SIG-M5 (cell line): ENCODE measurements around the gene ZNF280A.
"Not testable (repeated sequence)": the region's sequence is repeated elsewhere in the genome, so short reads cannot be mapped to it uniquely, and the experiment has no call there.

ENCODE experiments used
- DNase-seq: peaks from one replicate; lab custom pipeline; 2025; lab: John Stamatoyannopoulos, UW

Gene ZNF280A

DNA sequence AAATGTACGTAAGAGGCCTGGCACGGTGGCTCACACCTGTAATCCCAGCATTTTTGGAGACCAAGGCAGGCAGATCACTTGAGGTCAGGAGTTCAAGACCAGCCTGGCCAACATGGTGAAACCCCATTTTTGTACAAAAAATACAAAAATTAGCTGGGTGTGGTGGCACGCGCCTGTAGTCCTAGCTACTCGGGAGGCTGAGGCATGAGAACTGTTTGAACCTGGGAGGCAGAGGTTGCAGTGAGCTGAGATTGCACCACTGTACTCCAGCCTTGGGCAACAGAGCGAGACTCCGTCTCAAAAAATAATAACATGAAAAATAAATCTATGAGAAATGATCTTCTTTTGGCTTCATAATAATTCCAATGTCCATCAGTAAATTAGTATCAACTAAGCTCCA is 9.2 kb downstream of the ZNF280A start:
- not testable (repeated sequence) for DNase-seq

DNA sequence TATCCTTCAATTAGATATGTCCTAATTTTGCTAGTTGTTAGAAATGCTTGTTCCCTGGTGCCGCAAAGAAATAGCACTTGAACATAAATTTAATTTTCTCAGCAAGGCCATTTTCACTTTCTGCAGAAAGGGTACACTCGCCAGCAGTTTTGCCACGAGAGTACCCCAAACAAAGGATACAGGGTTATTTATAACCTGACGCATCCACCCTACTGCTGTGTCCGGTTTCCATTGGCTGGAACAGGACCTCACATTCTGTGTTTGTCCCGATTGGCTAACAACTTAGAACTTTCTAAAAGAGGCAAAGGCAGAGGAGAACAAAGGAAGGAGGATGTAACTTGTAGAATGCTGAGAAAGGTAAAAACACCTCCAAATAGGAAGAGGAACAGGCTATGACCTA is 10.2 kb downstream of the ZNF280A start:
- DNase-seq = not testable (repeated sequence)

DNA sequence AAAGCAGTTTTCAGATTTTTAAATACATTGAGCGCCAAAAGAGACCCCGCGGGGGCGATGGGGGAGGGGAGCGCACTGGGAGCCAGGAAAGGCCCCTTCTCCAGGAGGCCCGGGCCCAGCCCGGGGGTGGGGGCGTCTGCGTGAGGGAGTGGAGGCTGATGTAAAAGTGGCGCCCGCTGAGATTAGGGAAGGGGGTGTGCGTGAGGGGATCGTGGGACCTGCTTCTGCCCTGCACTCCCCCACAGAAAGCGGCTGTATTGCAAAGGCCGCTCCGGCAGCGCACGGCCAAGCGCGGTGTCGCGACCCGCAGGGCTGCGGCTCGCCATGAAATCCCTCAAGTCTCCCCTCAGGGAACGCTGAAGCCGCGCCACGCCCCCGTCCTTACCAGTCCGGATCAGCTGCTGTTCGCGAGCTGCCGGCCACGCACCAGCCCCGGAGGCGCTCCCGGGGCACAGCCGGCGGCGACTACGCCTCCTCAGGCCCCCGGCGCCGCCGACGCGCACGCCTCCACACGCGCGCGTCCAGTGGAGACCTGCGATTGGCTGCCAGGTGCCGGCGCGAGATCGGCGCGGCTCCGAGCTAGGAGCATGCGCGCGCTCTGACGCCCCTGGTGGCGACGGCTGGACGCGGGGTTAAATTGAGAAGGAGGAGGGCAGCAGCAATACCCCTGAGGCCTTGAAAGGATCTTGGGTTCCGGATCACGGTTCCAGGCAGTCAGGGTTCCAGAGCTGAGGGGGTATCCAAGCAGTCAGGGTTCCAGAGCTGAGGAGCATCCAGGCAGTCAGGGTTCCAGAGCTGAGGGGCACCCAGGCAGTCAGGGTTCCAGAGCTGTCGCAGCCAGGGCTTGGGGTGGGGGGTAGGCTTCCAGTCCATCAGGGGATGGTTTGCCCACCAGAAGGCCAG is 11.5 kb downstream of the ZNF280A start, which contains the start of gene ZNF280B:
Gene ZNF280B, minus strand, starts transcription at position 469 of the 903 bp plus-strand sequence. CDS start 19,344 bp downstream, outside the sequence.
- peak; percentile 8 for DNase-seq

DNA sequence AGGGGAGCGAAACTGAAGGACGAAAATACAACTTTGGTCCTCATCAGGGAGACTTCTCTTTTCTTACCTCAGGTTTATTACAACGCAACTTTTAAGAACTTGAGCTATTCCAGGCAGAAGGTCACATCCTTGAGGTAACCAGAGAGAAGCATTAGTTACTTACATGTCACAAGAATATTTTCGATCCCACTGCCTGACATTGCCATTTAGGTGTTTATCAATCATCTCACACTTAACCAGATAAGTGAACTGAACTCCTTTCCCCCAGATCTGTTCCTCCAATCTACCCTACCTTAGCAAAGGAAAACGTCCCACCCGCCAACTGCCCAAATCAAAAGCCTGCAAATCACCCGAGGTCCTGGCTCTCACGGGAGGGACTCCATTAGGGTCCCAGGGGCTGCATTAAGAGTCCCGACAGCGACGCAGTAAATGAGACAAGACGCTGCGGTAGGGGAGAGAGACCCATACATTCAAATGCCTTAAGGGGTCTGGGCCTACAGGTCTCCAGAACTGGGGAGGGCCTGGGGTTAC is 12.3 kb downstream of the ZNF280A start:
- no peak for DNase-seq

DNA sequence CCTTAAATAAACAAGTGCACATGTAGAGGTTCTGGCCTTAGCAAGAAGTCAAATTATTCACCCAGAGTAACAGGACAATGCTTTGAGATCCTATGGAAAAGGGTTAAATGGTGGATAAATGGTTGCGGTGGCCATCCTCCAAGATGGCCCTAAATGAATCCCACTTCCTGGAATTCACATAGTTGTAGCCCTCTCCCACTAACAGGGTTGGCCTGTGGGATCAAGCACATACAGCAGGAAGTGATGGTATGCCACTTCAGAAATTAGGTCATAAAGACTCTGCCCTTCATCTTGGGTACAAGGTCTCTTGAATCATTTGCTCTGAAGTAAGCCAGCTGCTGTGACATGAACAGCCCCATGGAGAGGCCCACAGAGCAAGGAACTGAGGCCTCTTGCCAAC is 13.3 kb downstream of the ZNF280A start:
- no peak for DNase-seq

DNA sequence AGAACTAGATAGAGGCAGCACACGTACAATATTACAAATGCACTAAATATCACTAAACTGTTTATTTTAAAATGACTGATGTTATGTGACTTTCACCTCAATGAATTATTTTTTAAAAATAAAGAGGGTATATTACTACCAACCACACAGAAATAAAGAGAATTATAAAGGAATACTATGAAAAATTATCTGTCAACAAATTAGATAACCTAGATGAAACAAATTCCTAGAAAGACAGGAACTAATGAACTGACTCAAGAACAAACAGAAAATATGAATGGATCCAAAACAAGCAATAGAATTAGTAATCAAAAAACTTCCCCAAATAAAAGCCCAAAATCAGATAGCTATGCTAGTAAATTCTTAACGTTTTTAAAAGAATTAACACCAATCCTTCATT is 21.8 kb downstream of the ZNF280A start:
- no peak for DNase-seq

DNA sequence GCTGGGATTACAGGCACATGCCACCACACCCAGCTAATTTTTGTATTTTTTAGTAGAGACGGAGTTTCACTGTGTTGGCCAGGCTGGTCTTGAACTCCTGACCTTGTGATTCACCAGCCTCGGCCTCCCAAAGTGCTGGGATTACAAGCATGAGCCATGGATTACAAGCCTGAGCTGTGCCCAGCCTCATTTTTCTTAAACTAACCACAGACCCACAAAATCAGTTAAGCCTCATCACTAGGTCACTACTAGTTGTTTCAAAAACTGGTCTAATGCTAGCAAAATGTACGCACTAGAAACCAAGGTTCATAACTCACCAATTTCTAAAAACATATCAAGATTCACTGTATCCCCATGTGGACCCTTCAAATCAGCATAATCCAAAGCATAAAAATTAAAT is 28.5 kb downstream of the ZNF280A start:
- DNase-seq = not testable (repeated sequence)

DNA sequence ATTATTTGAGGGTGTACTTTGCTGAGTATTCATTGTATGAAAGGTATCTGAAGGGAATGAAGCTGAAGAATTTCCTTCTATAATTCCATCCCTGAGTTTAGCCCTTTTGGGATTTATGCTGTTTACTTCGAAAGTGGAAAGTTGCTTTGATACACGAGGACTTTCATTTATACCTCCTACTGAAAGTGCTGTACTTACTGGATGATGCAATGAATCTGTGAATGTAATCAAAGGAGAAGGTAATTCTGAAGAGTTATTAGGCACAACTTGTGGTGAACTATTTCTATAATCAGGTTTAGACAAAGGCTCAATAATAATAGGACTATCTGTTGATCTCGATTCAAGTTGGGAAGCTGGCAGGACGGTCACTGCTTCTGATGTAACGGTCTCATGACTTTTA is 31.3 kb downstream of the ZNF280A start:
- no peak for DNase-seq

DNA sequence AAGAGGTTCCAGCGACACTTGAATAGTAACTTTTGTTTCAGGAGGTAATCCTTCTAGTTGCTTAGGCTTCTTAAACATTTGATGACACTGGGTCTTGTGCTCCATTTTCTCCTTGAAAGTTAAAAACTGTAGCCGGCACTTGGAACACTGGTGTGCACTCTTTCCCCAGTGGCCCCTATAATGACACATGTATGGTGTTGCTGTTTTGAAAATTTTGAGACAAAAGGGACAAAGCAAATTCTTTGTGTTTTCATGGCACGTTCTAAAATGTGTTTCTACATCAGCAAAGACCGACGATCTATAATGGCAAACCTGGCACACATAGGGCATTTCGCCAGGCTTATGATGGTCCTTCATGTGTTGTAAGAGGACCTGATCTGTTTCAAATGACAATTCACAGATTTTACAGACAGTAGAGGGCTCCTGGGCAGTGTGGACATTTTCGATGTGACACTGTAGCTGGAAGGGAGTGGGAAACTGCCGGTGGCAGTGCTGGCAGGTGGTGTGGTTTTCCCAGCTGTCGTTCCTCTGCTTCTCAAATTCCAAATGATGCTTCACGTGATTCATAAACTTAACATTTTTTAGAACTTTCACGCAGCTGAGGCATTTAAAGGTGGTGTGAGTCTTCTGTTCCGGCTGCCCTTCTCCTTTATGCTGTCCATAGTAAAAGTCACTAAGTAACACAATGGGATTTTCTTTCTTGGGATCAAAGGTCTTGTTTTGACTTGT is 32.0 kb downstream of the ZNF280A start:
- no peak for DNase-seq

DNA sequence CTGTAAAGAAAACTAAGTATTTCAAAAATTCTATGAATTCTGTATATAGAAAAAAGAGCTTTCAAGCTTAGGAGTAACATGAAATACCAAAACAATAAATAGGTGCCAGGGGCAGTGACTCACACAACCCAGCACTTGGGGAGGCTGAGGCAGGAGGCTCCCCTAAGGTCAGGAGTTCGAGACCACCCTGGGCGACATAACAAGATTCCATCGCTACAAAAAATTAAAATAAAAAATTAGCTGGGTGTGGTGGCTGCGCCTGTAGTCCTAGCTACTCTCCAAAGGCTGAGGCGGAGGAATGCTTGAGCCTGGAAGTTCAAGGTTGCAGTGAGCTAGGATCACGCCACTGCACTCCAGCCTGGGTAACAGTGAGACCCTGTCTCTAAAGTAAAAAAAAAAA is 33.0 kb downstream of the ZNF280A start:
- DNase-seq = no peak

DNA sequence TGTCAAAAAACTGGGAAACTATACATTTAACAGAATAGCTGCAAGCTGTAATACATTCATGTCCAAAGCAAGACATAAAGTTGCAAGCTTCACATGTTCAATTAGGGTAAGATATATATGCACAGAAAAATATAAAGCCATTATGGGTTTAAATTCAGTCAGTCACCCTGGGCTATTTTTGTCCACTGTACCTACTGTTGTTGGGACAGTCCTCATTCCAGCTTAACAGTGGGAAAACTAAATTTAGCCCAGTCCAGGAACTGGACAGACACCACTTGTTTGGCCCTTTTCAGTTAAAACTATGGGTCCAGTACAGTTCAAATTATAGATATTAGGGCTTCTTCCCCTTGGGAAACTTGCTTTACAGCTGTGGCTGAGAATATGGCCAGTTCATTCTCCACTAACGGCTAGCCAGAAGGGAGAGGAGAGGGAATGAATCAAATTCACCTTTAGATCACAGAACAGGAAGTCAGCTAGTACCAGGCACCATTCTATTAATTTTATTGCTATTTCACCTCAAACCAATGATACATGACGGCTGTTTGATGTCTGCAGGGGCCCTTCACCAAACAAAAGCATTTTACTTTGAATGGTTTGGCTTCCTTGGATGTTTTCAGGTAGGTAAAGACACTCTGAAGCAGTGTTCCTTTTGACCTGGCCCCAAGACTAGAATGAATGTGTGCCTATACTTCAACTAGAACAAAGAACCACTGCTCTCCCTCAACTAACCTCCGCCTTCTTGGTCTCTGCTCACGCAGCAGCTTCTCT is 33.8 kb downstream of the ZNF280A start:
- no peak for DNase-seq

DNA sequence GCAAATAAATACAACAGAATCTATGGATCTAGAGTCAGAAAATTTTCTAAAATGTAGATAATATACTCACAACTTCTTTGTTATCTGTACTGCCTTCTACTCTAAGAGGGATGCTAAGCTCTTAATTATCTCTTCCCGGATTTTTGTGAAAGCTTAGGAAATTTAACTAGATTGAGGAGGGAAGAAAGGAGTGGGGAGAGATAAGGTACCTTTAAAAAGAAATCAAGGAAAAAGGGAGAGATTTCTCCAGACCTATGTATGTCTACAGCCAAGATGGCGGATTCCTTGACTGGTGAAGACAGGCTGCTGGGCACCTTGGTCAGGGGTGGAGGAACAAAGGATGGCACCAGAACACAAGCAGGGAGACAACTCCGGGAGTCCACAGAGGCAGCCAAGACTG is 34.5 kb downstream of the ZNF280A start:
- DNase-seq = no peak

DNA sequence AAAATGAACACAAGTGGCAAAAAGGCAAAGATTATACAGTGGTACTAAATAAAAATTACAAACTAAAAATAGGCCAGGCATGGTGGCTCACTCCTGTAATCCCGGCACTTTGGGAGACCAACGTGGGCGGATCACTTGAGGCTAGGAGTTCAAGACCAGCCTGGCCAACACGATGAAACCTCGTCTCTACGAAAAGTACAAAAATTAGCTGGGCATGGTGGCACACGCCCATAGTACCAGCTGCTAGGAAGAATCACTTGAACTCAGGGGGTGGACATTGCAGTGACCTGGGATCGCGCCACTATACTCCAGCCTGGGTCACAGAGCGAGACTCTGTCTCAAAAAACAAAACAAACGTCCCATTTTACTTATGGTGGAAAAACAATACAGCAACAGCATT is 36.0 kb downstream of the ZNF280A start:
- DNase-seq = no peak

DNA sequence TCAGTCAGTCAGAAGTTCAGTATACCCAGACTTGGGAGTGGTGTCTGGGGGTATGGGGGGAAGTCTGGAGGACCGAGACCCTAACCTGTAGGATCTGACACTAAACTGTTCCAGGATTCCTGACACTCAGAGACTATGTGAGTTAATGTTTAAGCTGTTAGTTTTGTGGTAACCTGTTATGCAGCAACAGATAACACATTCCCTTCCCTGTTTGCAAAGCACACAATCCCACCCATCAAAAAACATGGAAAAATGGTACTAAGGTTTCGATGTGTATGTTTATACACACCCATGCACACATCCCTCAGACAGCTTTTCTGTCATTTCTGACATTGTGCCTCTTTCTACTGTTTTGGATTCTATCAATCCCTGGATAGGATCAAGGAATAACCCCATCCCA is 39.1 kb downstream of the ZNF280A start:
- DNase-seq = no peak

DNA sequence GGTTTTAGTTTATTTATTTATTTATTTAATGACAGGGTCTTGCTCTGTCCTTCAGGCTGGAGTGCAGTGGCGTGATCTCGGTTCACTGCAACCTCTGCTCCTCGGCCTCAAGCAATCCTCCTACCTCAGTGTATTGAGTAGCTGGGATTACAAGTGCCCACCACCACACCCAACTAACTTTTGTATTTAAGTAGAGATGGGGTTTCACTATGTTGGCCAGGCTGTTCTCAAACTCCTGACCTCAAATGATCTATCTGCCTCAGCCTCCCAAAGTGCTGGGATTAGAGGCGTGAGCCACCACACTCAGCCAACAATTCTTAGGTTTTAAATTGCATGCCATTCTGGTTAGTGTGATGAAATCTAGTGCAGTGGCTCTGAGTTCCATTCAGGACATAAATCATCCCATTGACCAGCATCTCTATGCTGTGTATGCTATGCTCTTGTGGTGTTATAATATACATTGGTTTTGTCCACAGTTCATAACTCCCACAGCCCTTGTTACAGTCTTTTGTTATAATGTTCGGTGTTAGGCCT is 40.0 kb downstream of the ZNF280A start:
- DNase-seq = no peak

DNA sequence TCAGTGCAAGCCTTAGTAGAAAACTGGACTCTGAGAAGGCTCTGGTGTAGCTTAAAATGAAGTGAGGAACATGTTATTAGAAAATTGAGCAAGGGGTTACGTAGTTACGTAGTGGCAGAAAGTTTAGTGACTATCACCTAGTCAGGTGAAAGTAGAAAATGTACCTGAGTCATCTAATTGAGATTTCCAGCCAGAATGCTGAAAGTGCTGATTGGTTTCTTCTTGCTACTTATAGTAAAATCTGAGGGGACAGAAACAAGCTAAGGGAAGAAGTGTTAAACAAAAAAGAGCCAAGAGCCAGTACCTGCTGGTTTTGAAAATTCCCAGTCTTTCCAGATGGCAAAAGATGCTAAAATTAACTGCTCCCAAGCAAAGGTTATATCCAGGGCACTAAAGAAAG is 41.0 kb downstream of the ZNF280A start:
- DNase-seq = no peak

DNA sequence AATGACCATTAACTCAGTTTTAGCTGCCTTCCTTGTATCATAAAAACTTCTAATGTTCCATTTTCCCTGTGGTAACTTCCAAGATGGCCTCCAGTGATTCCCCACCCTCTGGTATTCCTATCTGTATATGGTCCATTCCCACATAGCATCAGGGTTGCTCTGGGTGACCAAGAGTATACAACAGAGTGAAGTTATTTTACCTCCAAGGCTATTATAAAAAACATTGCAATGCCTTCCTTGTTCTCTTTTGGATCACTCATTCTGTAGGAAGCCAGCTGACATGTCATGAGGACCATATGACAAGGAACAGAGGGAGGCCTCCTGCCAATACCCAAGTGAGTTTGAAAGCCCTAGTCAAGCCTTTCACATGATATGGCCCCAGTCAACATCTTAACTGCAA is 41.6 kb downstream of the ZNF280A start:
- DNase-seq = no peak

DNA sequence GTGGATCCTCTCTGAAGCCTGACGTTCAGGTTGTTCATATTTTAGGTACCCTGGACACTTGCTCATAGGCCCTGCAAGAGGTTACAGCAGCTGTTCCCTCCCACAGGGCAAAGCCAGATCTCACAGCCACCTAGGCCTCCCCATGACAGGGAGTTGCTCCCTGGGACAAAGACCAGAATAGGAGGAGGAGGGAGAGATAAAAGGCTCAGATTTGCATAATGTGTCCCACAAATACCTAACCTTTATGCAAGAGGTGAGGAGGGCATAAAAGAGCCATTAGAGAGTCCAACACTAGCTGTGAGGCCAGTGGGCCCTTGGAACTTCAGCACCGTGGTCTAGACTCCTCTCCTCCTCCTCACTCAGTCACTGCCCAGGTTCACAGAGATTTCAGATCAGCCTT is 45.3 kb downstream of the ZNF280A start:
- DNase-seq = no peak

DNA sequence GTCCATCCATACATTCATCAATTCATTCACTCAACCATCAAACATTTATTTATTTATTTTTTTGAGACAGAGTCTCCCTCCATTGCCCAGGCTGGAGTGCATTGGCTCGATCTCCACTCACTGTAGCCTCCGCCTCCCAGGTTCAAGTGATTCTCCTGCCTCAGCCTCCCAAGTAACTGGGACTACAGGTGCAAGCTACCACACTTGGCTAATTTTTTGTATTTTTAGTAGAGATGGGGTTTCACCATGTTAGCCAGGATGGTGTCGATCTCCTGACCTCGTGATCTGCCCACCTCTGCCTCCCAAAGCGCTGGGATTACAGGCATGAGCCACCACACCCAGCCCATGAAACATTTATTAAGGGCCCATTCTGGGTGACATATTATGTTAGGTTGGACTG is 49.0 kb downstream of the ZNF280A start:
- DNase-seq = not testable (repeated sequence)

DNA sequence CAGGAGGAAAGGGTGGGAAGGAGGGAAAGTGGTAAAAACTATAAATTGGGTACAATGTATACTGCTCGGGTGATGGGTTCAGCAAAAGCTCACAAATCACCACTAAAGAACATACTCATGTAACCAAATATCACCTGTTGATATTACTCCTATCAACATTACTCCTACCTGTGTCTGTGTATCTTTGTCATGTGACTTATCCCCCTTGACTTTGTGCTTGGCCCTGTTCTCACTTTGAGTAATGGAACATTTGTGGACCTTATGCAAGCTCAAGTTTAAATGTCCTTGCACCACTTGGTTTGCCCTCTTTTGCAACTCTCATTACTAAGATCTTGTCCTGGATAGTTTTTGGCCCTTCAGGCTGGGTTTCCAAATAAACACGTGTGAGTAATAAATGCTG is 50.5 kb downstream of the ZNF280A start:
- no peak for DNase-seq

DNA sequence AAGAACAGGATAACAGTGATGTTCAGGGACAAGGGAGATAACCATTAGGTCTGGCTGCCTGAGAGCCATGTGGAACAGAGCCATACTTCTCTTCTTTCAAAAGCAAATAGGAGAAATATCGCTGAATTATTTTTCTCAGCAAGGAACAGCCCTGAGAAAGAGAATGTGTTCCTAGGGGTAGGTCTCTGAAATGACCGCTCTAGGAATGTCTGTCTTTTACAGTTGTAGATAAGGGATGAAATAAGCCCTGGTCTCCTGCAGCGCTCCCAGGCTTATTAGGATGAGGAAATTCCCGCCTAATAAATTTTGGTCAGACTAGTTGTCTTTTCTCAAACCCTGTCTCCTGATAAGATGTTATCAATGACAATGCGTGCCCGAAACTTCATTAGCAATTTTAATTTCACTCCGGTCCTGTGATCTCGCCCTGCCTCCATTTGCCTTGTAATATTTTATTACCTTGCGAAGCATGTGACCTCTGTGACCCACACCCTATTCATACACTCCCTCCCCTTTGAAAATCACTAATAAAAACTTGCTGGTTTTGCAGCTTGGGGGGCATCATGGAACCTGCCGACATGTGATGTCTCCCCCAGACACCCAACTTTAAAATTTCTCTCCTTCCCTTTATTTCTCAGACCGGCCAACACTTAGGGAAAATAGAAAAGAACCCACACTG is 51.1 kb downstream of the ZNF280A start:
- DNase-seq = not testable (repeated sequence)
